Measurements from ENCODE around the gene AQP11.

Gene AQP11

GRCh38 chr11:77647654-77648305 lies 58.0 kb downstream of the AQP11 start:
- no peak for DNase-seq (ENCODE audit: low spot score)
- TF ChIP-seq CTCF (IDR thresholded peaks at IDR 0.05) = no peak
- no peak overlapping the region for H3K4me3 ChIP-seq

GRCh38 chr11:77650123-77650522 lies 60.4 kb downstream of the AQP11 start:
- no peak for DNase-seq (ENCODE audit: low spot score)
- Histone ChIP-seq H3K4me3 (no peak overlapping the region), H3K27ac (no peak overlapping the region)
- TF ChIP-seq CTCF (IDR thresholded peaks at IDR 0.05) = no peak

More at GRCh38 chr11:77647654-77648305, 58.0 kb downstream of the AQP11 start:
- H3K27ac ChIP-seq = no peak overlapping the region

- Histone ChIP-seq H3K4me3 (no peak overlapping the region), H3K27ac (no peak overlapping the region)
- no peak for TF ChIP-seq CTCF (IDR thresholded peaks at IDR 0.05)
- DNase-seq (ENCODE audit: low spot score) = no peak
Measured at GRCh38 chr11:77654770-77655434, 65.1 kb downstream of the AQP11 start.

- Histone ChIP-seq H3K4me3 (no peak overlapping the region), H3K27ac (no peak overlapping the region)
- no peak for DNase-seq (ENCODE audit: low spot score)
- no peak for TF ChIP-seq CTCF (IDR thresholded peaks at IDR 0.05)
Measured at GRCh38 chr11:77656362-77656761, 66.6 kb downstream of the AQP11 start.

- no peak for DNase-seq (ENCODE audit: low spot score)
- H3K4me3 ChIP-seq = no peak overlapping the region
- H3K27ac ChIP-seq = no peak overlapping the region
- no peak for TF ChIP-seq CTCF (IDR thresholded peaks at IDR 0.05)
Measured at GRCh38 chr11:77658213-77659013, 68.7 kb downstream of the AQP11 start.
